Epithelial cell of proximal tubule (primary cell): ENCODE data around the gene KDM4B. TPM values are rescaled to one million over a fixed set of nuclear protein-coding genes. Genes with fewer than 3 reads are reported as not detected.
"Not testable (repeated sequence)": the region's sequence is repeated elsewhere in the genome, so short reads cannot be mapped to it uniquely, and the experiment has no call there.

ENCODE experiments used
- DNase-seq: peaks from one replicate; pipeline ENCODE4 v3.0.0-alpha.2; 2011; ENCODE audit warnings: low read depth
- H3K4me3 ChIP-seq: 2 replicates; pipeline ENCODE4 v1.5.1; 2011; ENCODE audit warnings: low read depth, mild to moderate bottlenecking, low read length
- total RNA-seq: library from RNA; depleted of rRNA; stranded (reverse); fragments of >200 nt; gene quantifications from 2 replicates; pipeline ENCODE4 v1.2.3, GENCODE V29; 2015
- TF ChIP-seq, protein P1 (sequence below): conservative IDR thresholded peaks from 2 replicates; pipeline ENCODE4 v1.5.1; 2012; ENCODE audit warnings: low read depth, mild to moderate bottlenecking, low read length

KDM4B gene
- total RNA-seq, 1 donor from 2014 or later: 20.5 TPM

DNA sequence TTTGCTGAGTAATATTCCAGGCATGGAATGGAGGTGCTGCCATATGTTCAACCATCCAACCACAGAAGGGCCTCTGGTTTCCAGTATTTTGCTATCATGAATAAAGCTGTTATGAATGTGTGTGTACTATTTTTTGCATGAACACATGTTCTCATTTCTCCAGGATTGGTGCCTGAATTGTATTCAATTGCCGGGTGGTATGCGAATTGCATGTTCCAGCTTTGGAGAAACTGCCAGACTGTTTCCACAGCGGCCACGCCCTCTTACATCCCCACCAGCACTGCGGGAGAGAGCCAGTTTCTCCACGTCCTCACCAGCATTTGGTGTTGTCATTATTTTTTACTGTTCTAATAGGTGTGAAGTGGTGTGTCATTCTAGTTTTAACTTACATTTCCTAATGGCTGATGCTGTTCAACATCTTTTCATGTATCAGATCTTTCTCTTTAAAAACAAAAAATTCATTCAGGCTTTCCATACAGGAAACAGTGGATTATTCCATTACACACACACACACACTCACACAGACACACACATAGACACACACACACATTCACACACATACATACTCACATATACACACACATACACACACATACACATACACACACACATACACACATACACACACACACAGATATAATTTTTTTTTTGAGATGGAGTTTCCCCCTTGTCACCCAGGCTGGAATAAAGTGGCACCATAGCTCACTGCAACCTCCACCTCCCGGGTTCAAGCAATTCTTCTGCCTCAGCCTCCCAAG, 217.6 kb downstream of the KDM4B start:
- no peak for DNase-seq
- H3K4me3 ChIP-seq: no peak overlapping the region
- TF ChIP-seq, protein P1, sequence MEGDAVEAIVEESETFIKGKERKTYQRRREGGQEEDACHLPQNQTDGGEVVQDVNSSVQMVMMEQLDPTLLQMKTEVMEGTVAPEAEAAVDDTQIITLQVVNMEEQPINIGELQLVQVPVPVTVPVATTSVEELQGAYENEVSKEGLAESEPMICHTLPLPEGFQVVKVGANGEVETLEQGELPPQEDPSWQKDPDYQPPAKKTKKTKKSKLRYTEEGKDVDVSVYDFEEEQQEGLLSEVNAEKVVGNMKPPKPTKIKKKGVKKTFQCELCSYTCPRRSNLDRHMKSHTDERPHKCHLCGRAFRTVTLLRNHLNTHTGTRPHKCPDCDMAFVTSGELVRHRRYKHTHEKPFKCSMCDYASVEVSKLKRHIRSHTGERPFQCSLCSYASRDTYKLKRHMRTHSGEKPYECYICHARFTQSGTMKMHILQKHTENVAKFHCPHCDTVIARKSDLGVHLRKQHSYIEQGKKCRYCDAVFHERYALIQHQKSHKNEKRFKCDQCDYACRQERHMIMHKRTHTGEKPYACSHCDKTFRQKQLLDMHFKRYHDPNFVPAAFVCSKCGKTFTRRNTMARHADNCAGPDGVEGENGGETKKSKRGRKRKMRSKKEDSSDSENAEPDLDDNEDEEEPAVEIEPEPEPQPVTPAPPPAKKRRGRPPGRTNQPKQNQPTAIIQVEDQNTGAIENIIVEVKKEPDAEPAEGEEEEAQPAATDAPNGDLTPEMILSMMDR: no peak

DNA sequence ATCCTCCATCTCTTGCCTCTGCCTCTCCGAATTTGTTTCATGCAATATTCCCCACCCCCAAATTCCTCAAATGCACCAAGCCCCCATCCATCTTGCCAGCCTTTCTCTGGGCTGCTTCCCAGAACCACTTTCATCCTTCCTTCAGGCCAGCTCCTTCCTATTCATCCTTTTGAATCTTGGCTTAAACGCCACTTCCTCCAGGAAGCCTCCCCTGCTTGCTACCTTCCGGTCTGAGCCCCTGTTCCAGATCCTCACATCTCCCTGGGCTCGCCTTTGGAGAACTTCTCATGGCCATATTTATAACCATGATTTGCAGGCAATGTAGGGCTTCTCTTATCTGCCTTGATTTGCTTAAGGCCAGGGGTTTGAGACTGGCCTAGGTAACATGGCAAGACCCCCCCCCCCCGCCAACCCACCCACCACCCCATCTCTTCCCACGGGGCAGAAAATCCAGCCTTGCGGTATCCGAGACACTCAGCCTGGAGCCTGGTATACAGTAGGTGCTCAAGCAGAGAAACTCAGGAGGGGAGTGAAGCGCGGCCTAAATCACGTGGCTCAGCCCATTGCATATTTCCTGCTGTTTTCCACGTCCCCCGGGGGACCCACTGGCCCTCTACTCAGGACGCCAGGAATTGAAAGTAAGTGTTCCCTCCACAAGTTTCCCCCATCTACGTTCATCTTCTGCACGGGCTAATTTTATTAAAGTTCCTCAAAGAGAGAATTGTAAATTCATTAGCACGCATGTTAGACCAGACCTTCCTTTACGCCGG, 219.8 kb downstream of the KDM4B start:
- TF ChIP-seq, protein P1: no peak
- H3K4me3 ChIP-seq: no peak overlapping the region
- no peak for DNase-seq

DNA sequence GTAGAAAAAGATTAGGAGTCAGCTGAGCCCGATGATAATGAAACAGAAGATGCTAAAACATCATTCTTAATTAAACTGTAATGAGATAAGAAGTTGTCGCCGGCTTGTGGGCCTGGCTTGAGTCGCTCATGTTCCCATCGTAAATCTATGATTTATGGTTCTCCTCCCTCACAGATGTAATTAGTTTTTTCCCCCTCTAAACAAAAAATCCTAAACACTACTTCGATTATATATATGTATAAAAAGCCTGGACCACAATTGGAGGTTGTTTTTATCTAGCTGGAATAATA, 220.3 kb downstream of the KDM4B start:
- no peak for DNase-seq
- TF ChIP-seq, protein P1: no peak
- H3K4me3 ChIP-seq: no peak overlapping the region

DNA sequence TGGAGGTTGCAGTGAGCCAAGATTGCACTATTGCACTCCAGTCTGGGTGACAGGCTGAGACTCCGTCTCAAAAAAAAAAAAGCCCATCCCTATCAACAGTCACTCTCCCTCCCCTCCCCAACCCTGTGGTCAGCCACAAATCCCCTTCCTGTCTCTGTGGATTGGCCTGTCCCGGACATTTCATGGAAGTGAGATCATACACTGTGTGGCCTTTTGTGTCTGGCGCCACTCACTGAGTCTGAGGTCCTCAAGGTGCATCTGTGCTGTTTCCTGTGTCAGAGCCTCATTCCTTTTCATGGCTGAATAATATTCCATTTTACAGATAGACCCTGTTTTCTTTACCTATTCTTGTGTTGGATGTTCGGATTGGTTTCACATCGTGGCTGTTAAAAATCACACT, 222.2 kb downstream of the KDM4B start:
- TF ChIP-seq, protein P1: no peak
- H3K4me3 ChIP-seq: no peak overlapping the region
- no peak for DNase-seq

DNA sequence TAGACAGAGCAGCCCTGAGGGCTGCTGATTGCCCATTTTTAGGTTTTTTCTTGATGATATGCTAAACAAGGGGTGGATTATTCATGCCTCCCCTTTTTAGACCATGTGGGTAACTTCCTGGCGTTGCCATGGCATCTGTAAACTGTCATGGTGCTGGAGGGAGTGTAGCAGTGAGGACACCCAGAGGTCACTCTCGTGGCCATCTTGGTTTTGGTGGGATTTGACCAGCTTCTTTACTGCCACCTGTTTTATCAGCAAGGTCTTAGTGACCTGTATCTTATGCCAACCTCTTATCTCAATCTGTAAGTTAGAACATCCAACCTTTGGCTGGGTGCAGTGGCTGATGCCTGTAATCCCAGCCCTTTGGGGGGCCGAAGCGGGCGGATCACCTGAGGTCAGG, 223.7 kb downstream of the KDM4B start:
- H3K4me3 ChIP-seq: no peak overlapping the region
- no peak for DNase-seq
- TF ChIP-seq, protein P1: no peak

DNA sequence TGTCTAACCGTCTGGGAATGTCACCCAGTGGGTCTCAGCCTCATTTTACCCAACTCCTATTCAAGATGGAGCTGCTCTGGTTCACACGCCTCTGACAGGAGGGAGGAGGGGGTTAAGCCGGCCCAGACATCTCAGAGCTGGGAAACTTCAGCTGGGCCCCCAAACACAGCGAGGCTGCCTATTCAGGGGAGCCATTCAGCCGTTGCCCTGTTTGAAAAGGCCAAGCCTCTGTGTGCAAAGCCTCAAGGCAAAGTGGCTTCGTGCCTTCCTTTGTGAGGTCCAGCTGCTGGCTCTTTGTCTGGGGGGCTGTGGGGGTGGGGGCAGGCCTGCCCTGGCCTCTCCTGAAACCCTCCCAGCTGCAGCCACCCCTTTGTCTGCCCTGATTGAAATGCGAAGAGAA, 224.3 kb downstream of the KDM4B start:
- no peak overlapping the region for H3K4me3 ChIP-seq
- TF ChIP-seq, protein P1: no peak

DNA sequence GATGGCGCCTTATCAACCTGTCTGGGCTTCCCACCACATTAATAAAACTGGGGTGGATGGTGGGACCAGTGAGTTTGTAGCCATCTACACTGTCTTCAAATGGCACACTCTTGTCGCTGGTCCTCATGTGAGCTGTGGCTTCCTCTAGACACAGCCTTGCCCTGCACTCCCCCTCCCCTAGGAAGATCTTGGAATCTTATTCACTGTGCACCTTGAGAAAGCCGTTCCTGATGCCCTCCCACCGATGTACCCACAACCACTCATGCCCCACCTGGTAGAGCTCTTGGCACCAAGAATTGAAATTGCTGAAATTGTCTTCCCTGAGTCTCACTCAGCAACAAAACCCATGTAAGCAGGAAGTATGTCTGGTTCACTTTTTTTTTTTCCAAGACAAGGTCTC, 225.7 kb downstream of the KDM4B start:
- H3K4me3 ChIP-seq: no peak overlapping the region
- no peak for DNase-seq
- TF ChIP-seq, protein P1: no peak

More for the DNA sequence above, 224.3 kb downstream of the KDM4B start:
- DNase-seq: no peak

DNA sequence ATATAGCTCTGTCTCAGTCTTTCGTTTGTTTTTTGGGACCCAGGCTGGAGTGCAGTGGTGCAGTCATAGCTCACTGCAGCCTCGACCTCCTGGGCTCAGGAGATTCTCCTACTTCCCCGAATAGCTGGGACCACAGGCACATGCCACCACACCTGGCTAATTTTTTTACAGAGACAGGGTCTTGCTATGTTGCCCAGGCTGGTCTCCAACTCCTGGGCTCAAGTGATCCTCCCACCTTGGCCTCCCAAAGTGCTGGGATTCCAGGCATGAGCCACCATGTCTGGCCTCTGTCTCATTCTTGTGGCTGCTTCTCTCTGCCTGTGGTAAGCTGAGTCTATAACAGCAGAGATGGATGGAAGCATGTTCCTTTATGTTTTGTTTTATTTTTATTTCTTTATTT, 226.7 kb downstream of the KDM4B start:
- not testable (repeated sequence) for H3K4me3 ChIP-seq

More for the DNA sequence above, 226.7 kb downstream of the KDM4B start:
- not testable (repeated sequence) for DNase-seq
